Neuron (in vitro differentiated cells): Measurements from ENCODE around the gene TPD52L1.
"Not testable (repeated sequence)": the region's sequence is repeated elsewhere in the genome, so short reads cannot be mapped to it uniquely, and the experiment has no call there.

Experiments used
- H2AFZ ChIP-seq: one replicate; pipeline ENCODE4 v1.6.1; 2013; ENCODE audit warnings: low read depth, mild to moderate bottlenecking, inconsistent platforms, low read length, moderate library complexity
- H3K27me3 ChIP-seq: one replicate; pipeline ENCODE4 v1.6.1; 2013; ENCODE audit warnings: low read length; ENCODE audit not compliant: insufficient read depth
- H3K36me3 ChIP-seq: one replicate; pipeline ENCODE4 v1.6.1; 2013; ENCODE audit warnings: low read length; ENCODE audit not compliant: insufficient read depth
- H3K4me1 ChIP-seq: one replicate; pipeline ENCODE4 v1.6.1; 2013; ENCODE audit warnings: low read length; ENCODE audit not compliant: insufficient read depth
- H3K4me3 ChIP-seq: 2 replicates; pipeline ENCODE4 v1.5.1; 2013; ENCODE audit warnings: mild to moderate bottlenecking, low read length, moderate library complexity
- H3K9me3 ChIP-seq: one replicate; pipeline ENCODE4 v1.6.1; 2013; ENCODE audit warnings: low read length

The TPD52L1 gene

GRCh38 chr6:125123051-125123450, 30.5 kb upstream of the TPD52L1 start:
- Histone ChIP-seq H3K27me3 (no peaks in the 10 kb centered on the region), H2AFZ (no peak overlapping the region), H3K36me3 (no peaks in the 10 kb centered on the region), H3K4me3 (no peak overlapping the region), H3K4me1 (no peaks in the 10 kb centered on the region), H3K9me3 (no peaks in the 10 kb centered on the region)

- Histone ChIP-seq H3K36me3 (no peaks in the 10 kb centered on the region), H3K9me3 (no peaks in the 10 kb centered on the region), H3K4me1 (no peaks in the 10 kb centered on the region), H2AFZ (no peak overlapping the region), H3K4me3 (no peak overlapping the region), H3K27me3 (no peaks in the 10 kb centered on the region)
Observed at GRCh38 chr6:125123468-125124048, 30.0 kb upstream of the TPD52L1 start.

DNA sequence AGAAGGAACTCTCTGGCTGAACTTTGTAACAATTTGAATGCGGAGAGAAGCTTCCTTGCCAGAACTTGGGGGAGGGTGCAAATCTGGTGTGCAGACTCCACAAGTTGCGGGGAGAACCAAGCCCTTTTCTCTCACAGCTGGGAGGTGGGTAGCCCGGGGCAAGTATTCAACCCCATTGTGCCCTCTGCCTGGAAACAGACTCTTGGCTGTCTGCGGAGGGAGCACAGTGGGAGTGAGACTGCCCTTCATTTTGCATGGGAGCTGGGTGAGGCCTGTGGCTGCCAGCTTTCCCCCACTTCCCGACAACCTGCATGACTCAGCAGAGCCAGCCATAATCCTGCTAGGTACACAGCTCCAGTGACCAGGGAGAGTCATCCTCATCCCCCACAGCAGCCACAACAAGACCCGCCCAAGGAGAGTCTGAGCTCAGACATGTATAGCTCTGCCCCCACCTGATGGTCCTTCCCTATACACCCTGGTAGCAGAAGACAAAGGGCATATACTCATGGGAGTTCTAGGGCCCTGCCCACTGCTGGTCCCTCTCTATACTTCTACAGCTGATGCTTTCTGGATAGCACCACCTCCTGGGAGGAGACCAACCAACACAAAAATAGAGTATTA, 29.4 kb upstream of the TPD52L1 start:
- H3K36me3 ChIP-seq: no peaks in the 10 kb centered on the region
- H3K4me3 ChIP-seq: no peak overlapping the region
- no peaks in the 10 kb centered on the region for H3K27me3 ChIP-seq
- no peak overlapping the region for H2AFZ ChIP-seq
- H3K9me3 ChIP-seq: no peaks in the 10 kb centered on the region
- no peaks in the 10 kb centered on the region for H3K4me1 ChIP-seq

GRCh38 chr6:125125856-125126255, 27.7 kb upstream of the TPD52L1 start:
- H3K9me3 ChIP-seq, H3K27me3 ChIP-seq: not testable (repeated sequence)

GRCh38 chr6:125129354-125129753, 24.2 kb upstream of the TPD52L1 start:
- no peaks in the 10 kb centered on the region for H3K4me1 ChIP-seq
- no peaks in the 10 kb centered on the region for H3K9me3 ChIP-seq
- no peaks in the 10 kb centered on the region for H3K36me3 ChIP-seq
- no peak overlapping the region for H2AFZ ChIP-seq
- H3K27me3 ChIP-seq: no peaks in the 10 kb centered on the region
- H3K4me3 ChIP-seq: no peak overlapping the region

More at GRCh38 chr6:125125856-125126255, 27.7 kb upstream of the TPD52L1 start:
- not testable (repeated sequence) for H3K4me3 ChIP-seq, H2AFZ ChIP-seq, H3K36me3 ChIP-seq, H3K4me1 ChIP-seq

- no peak overlapping the region for H3K4me3 ChIP-seq
- no peaks in the 10 kb centered on the region for H3K9me3 ChIP-seq
- no peaks in the 10 kb centered on the region for H3K4me1 ChIP-seq
- H2AFZ ChIP-seq: no peak overlapping the region
- no peaks in the 10 kb centered on the region for H3K36me3 ChIP-seq
- no peaks in the 10 kb centered on the region for H3K27me3 ChIP-seq
Observed at GRCh38 chr6:125132058-125132457, 21.5 kb upstream of the TPD52L1 start.

DNA sequence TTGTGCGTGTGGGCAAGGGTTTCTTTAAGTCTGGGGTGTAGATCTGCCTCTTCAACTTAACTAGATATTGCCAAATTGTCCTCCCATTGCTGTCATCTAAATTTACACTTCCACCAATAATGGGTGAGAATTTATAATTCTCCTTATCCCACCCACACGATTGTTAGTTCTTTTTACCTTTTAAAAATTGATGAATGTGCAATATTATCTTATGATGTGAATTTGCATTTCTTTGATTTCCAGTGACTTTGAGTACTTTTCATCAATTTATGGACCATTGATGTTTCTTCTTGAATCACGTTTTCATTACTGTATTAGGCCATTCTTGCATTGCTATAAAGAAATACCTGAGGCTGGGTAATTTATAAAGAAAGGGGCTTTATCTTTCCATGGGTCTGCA, 17.2 kb upstream of the TPD52L1 start:
- H3K9me3 ChIP-seq: no peaks in the 10 kb centered on the region
- no peak overlapping the region for H2AFZ ChIP-seq
- no peaks in the 10 kb centered on the region for H3K36me3 ChIP-seq
- no peaks in the 10 kb centered on the region for H3K27me3 ChIP-seq
- H3K4me1 ChIP-seq: no peaks in the 10 kb centered on the region
- no peak overlapping the region for H3K4me3 ChIP-seq

- no peaks in the 10 kb centered on the region for H3K27me3 ChIP-seq
- H3K4me1 ChIP-seq: no peaks in the 10 kb centered on the region
- H3K4me3 ChIP-seq: no peak overlapping the region
- no peaks in the 10 kb centered on the region for H3K36me3 ChIP-seq
- no peaks in the 10 kb centered on the region for H3K9me3 ChIP-seq
- no peak overlapping the region for H2AFZ ChIP-seq
Observed at GRCh38 chr6:125138083-125138482, 15.5 kb upstream of the TPD52L1 start.

- H3K4me3 ChIP-seq: no peak overlapping the region
- no peaks in the 10 kb centered on the region for H3K36me3 ChIP-seq
- no peak overlapping the region for H2AFZ ChIP-seq
- no peaks in the 10 kb centered on the region for H3K4me1 ChIP-seq
- H3K9me3 ChIP-seq: peaks cover 4% of the 10 kb centered on the region
- no peaks in the 10 kb centered on the region for H3K27me3 ChIP-seq
Observed at GRCh38 chr6:125140808-125141207, 12.8 kb upstream of the TPD52L1 start.

DNA sequence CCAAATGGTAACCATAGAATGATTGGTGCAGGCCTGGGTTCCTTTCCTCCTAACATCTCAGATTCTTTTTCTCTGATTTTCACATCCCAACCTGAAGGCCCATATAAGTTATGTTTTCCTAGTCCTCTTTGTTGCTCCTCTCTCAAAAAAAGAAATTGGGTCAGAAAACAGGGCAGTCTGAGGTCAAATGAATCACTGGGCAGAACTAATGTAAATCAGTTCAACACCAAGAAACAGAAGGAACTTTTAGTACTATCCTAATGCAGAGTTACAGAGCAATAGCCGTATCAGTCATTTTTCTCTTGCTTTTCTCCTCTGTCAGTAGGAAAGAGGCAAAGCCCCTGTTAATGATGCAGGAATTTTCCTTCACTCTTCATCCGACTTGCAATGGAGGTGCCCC, 11.0 kb upstream of the TPD52L1 start:
- no peaks in the 10 kb centered on the region for H3K36me3 ChIP-seq
- H3K4me3 ChIP-seq: no peak overlapping the region
- no peaks in the 10 kb centered on the region for H3K27me3 ChIP-seq
- peaks cover 4% of the 10 kb centered on the region for H3K9me3 ChIP-seq
- H3K4me1 ChIP-seq: no peaks in the 10 kb centered on the region
- no peak overlapping the region for H2AFZ ChIP-seq

DNA sequence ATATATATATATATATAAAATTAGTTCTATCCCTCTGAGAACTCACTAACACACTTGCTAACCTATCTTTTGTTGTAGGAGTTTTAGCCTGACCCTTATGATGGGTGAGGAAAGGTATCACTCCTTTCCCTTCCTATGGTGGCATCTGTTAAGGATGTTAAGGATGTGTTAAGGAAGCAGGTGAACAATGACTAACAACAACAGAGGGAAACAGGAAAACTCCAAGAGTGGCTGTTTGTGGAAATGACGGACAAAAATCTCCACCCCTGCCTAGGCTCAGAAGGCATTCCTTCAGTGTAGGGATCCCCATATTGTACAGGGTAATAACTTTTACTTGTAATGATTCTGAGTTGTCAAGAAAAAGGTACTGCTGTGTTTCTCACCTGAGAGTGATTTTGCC, 8.8 kb upstream of the TPD52L1 start:
- Histone ChIP-seq H3K4me3 (no peak overlapping the region), H2AFZ (no peak overlapping the region), H3K9me3 (peaks cover 4% of the 10 kb centered on the region), H3K27me3 (no peaks in the 10 kb centered on the region), H3K4me1 (no peaks in the 10 kb centered on the region), H3K36me3 (no peaks in the 10 kb centered on the region)

- Histone ChIP-seq H3K27me3 (peaks cover 14% of the 10 kb centered on the region), H2AFZ (no peak overlapping the region), H3K4me1 (peaks cover 9% of the 10 kb centered on the region)
Observed at GRCh38 chr6:125149256-125150144, 4.1 kb upstream of the TPD52L1 start.

DNA sequence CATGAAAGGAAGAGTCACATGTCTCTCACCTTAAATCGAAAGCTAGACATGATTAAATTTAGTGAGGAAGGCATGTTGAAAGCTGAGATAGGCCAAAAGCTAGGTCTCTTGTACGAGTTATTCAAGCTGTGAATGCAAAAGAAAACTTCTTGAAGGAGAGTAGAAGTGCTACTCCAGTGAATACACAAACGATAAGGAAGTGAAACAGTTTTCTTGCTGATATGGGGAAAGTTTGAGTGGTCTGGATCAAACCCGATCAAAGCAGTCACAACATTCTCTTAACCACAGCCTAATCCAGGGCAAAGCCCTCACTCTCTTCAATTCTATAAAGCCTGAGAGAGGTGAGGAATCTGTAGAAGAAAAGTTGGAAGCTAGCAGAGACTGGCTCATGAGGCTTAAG, 1.9 kb upstream of the TPD52L1 start:
- H3K27me3 ChIP-seq: peaks cover 27% of the 10 kb centered on the region
- H3K9me3 ChIP-seq: no peaks in the 10 kb centered on the region

More at GRCh38 chr6:125149256-125150144, 4.1 kb upstream of the TPD52L1 start:
- Histone ChIP-seq H3K9me3 (no peaks in the 10 kb centered on the region), H3K4me3 (no peak overlapping the region), H3K36me3 (no peaks in the 10 kb centered on the region)

More for the DNA sequence above, 1.9 kb upstream of the TPD52L1 start:
- Histone ChIP-seq H2AFZ (no peak overlapping the region), H3K4me1 (peaks cover 12% of the 10 kb centered on the region), H3K36me3 (no peaks in the 10 kb centered on the region), H3K4me3 (no peak overlapping the region)
